Activated CD8-positive, alpha-beta T cell treated with anti-CD3 and anti-CD28 coated beads for 36 hours (primary cell): ENCODE data around the gene SKIL. TPM values are rescaled to one million over a fixed set of nuclear protein-coding genes. Genes with fewer than 3 reads are reported as not detected.

Source experiments
- ATAC-seq: fragments of 200-7000 bp; cut with Tn5 transposase; one replicate; pipeline ENCODE4 v1.10.0; 2021; ENCODE audit warnings: mild to moderate bottlenecking, moderate library complexity
- CTCF ChIA-PET: fragments of 350-600 bp; sonication (Branson Sonifier 250); formaldehyde crosslinking; loops from one replicate; lab custom pipeline; 2021; ENCODE audit warnings: antibody characterized with exemption; lab: Charles Lee
- POLR2A ChIA-PET: fragments of 350-600 bp; sonication (Branson Sonifier 250); formaldehyde crosslinking; loops from one replicate; lab custom pipeline; 2021; ENCODE audit warnings: antibody characterized with exemption; lab: Charles Lee
- DNase-seq: peaks from one replicate; pipeline ENCODE4 v3.0.0-alpha.2; 2020
- H3K27ac Mint-ChIP-seq: one replicate; pipeline ENCODE4 v1.8.0; 2021; ENCODE audit warnings: mild to moderate bottlenecking, mixed read lengths
- H3K27me3 Mint-ChIP-seq: one replicate; pipeline ENCODE4 v1.8.0; 2021; ENCODE audit warnings: mixed read lengths
- H3K36me3 Mint-ChIP-seq: one replicate; pipeline ENCODE4 v1.8.0; 2021; ENCODE audit warnings: low read depth, mixed read lengths
- H3K4me1 Mint-ChIP-seq: one replicate; pipeline ENCODE4 v1.8.0; 2021; ENCODE audit warnings: low read depth, mixed read lengths
- H3K4me3 Mint-ChIP-seq: one replicate; pipeline ENCODE4 v1.8.0; 2021; ENCODE audit warnings: mild to moderate bottlenecking, moderate library complexity, mixed read lengths
- H3K9me3 Mint-ChIP-seq: one replicate; pipeline ENCODE4 v1.8.0; 2021; ENCODE audit warnings: mixed read lengths
- intact Hi-C: fragments of 100-400 bp; cut with micrococcal nuclease; formaldehyde crosslinking; loops from one replicate; pipeline ENCODE4 v1.10.0; 2022
- microRNA-seq: library from miRNA; unstranded; fragments of <30 nt; microRNA quantifications from one replicate; pipeline ENCODE4 v1.2.0, GENCODE V29; 2022; ENCODE audit warnings: borderline microRNAs expressed, borderline replicate concordance
- total RNA-seq, 2 experiments: library from RNA; stranded (reverse); gene quantifications; one replicate each; pipeline ENCODE4 v1.2.3, GENCODE V29; 2021
- TF ChIP-seq, protein P1 (sequence below): fragments of 200-600 bp; IDR thresholded peaks from one replicate; pipeline ENCODE4 v1.8.0; 2022; ENCODE audit warnings: antibody characterized with exemption, mild to moderate bottlenecking

Gene SKIL
- total RNA-seq, 2 experiments from 2014 or later: 13.2 to 14.2 TPM

DNA sequence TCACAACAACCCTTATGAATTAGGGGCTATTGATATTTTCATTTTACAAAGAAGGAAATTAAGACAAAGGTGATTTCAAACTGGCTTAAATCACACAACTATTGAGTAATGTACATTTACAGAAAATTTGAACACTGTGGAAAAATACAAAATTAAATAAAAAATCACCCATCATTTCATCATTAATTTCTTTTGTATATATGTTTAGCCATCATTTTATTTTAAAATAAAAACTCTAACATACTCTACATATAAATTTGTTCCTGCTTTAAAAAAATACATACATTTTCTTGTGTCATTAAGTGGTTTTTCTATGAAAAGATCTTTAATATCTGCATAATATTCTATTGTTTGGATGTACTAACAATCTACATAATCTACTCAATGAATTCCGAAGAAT is 81.3 kb downstream of the SKIL start:
- H3K27ac Mint-ChIP-seq: no peak overlapping the region
- intact Hi-C loops: no loop called here
- no peaks in the 10 kb centered on the region for H3K36me3 Mint-ChIP-seq
- ChIA-PET CTCF (no interaction called here), POLR2A (no interaction called here)
- peaks cover 12% of the 10 kb centered on the region for H3K27me3 Mint-ChIP-seq
- ATAC-seq (no peak), DNase-seq (no peak)
- TF ChIP-seq, protein P1, sequence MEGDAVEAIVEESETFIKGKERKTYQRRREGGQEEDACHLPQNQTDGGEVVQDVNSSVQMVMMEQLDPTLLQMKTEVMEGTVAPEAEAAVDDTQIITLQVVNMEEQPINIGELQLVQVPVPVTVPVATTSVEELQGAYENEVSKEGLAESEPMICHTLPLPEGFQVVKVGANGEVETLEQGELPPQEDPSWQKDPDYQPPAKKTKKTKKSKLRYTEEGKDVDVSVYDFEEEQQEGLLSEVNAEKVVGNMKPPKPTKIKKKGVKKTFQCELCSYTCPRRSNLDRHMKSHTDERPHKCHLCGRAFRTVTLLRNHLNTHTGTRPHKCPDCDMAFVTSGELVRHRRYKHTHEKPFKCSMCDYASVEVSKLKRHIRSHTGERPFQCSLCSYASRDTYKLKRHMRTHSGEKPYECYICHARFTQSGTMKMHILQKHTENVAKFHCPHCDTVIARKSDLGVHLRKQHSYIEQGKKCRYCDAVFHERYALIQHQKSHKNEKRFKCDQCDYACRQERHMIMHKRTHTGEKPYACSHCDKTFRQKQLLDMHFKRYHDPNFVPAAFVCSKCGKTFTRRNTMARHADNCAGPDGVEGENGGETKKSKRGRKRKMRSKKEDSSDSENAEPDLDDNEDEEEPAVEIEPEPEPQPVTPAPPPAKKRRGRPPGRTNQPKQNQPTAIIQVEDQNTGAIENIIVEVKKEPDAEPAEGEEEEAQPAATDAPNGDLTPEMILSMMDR: no peak
- peaks cover 14% of the 10 kb centered on the region for H3K4me1 Mint-ChIP-seq
- H3K4me3 Mint-ChIP-seq: no peak overlapping the region
- H3K9me3 Mint-ChIP-seq: no peaks in the 10 kb centered on the region

DNA sequence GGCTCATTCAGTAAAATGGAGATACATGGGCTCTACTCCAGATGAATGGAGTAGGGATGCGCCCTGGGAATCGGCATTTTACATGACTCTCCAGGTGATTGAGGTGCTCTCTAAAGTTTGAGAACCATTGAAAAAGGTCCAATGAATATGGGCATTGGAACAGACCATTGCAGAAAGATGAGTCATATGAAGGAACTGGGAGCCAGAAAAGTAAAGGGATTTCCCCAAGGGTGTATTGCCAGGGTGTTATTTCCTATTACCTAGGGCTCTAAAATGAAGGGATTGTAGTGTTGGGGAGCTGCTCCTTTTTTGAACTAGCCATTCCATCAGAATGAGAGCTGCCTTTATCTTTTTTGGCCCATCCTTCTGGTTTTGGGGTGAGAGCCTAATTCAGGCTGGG is 82.8 kb downstream of the SKIL start:
- intact Hi-C loops: loop anchor here (10.0 kb wide), 1 partner anchor 134 kb away; no protein-coding TSS in a partner anchor
- H3K27ac Mint-ChIP-seq: no peak overlapping the region
- DNase-seq (no peak), ATAC-seq (no peak)
- peaks cover 12% of the 10 kb centered on the region for H3K27me3 Mint-ChIP-seq
- H3K4me1 Mint-ChIP-seq: peaks cover 14% of the 10 kb centered on the region
- no peak overlapping the region for H3K4me3 Mint-ChIP-seq
- ChIA-PET POLR2A (no interaction called here), CTCF (interaction anchor here (1.5 to 2.6 kb wide), 2 partner anchors 26 to 369 kb away, joined by 3 to 11 read pairs; no protein-coding TSS in a partner anchor)
- TF ChIP-seq, protein P1: no peak
- no peaks in the 10 kb centered on the region for H3K9me3 Mint-ChIP-seq
- no peaks in the 10 kb centered on the region for H3K36me3 Mint-ChIP-seq

DNA sequence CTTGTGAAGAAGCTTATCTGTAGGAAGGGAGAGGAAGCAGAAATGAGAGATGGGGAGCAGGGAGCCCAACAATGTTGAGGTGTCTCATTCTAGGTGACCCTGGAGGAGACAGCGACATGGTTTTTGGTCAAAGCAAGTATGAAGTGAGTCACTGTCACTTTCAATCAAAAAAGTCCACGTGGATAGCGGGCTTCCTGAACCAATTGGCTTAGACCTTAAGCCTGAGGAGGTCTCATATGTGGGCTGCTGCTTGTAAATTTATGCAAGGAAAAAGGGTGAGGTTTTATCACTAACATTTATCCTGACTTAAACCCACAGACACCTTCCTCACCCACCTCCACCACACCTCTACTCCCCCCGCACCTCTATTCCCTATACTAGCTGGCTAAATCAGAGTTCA is 83.9 kb downstream of the SKIL start:
- H3K27ac Mint-ChIP-seq: no peak overlapping the region
- intact Hi-C loops: loop anchor here (10.0 kb wide), 1 partner anchor 133 kb away; no protein-coding TSS in a partner anchor
- no peaks in the 10 kb centered on the region for H3K9me3 Mint-ChIP-seq
- DNase-seq: no peak
- H3K27me3 Mint-ChIP-seq: peaks cover 12% of the 10 kb centered on the region
- no peaks in the 10 kb centered on the region for H3K36me3 Mint-ChIP-seq
- TF ChIP-seq, protein P1: no peak
- CTCF ChIA-PET: interaction anchor here (1.5 to 2.6 kb wide), 2 partner anchors 28 to 368 kb away, joined by 3 to 11 read pairs; no protein-coding TSS in a partner anchor
- peak; percentile 51 for ATAC-seq
- no peak overlapping the region for H3K4me3 Mint-ChIP-seq
- POLR2A ChIA-PET: no interaction called here
- peaks cover 14% of the 10 kb centered on the region for H3K4me1 Mint-ChIP-seq

DNA sequence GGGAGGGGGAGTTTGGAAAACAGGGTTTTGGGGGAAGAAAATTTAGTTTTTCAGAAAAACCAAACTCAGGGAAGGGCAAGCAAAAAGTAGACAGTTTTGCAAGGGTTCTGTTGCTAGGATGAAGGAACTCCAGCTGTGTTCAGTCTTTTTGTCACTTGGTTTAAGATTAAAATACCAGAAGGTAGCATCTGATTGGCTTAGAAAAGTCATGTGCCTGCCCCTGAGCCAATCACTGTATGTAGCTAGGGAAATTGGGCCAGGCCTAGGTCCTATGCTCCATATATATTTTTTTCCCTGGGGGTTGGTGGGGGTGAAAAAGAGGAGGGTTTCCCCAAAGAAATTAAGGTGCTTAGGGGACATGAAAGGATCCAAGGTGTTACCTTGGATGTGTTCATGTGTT is 85.4 kb downstream of the SKIL start:
- CTCF ChIA-PET: interaction anchor here (1.3 kb wide), 1 partner anchor 29 kb away, joined by 4 read pairs; no protein-coding TSS in a partner anchor
- Mint-ChIP-seq H3K27ac (no peak overlapping the region), H3K27me3 (peaks cover 9% of the 10 kb centered on the region)

DNA sequence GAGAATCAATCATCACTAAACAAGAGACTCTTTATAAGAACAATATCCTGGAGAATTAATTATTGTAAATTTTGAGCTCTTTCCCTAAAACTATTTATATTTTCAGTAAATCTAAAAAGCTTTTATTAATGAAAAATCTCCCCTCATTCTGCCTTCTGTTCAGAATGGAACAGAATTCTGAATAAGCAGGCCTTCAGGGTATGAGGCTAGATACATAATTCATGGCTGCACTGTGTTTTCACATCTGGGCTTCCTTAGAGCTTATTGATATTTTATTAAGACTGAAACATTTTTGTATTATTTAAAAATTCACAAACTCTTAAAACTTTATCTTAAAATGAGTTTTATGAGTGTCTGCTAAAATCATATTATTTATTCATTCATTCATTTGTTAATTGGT is 85.9 kb downstream of the SKIL start:
- no peaks in the 10 kb centered on the region for H3K36me3 Mint-ChIP-seq
- TF ChIP-seq, protein P1: no peak
- H3K27ac Mint-ChIP-seq: no peak overlapping the region
- H3K27me3 Mint-ChIP-seq: peaks cover 8% of the 10 kb centered on the region
- intact Hi-C loops: loop anchor here (10.0 kb wide), 1 partner anchor 131 kb away; no protein-coding TSS in a partner anchor
- CTCF ChIA-PET: interaction anchor here (1.3 kb wide), 1 partner anchor 30 kb away, joined by 4 read pairs; no protein-coding TSS in a partner anchor
- H3K4me3 Mint-ChIP-seq: no peak overlapping the region
- H3K4me1 Mint-ChIP-seq: peaks cover 6% of the 10 kb centered on the region
- POLR2A ChIA-PET: no interaction called here
- DNase-seq (no peak), ATAC-seq (no peak)
- H3K9me3 Mint-ChIP-seq: no peaks in the 10 kb centered on the region

More for the DNA sequence above, 85.4 kb downstream of the SKIL start:
- ATAC-seq: no peak
- TF ChIP-seq, protein P1: no peak
- Mint-ChIP-seq H3K36me3 (no peaks in the 10 kb centered on the region), H3K4me1 (peaks cover 6% of the 10 kb centered on the region), H3K4me3 (no peak overlapping the region), H3K9me3 (no peaks in the 10 kb centered on the region)
- intact Hi-C loops: loop anchor here (10.0 kb wide), 1 partner anchor 132 kb away; no protein-coding TSS in a partner anchor
- no peak for DNase-seq
- POLR2A ChIA-PET: no interaction called here

Small RNA genes lying within 50 kb of the gene (microRNA-seq; reads per million reads assigned to microRNA genes)
- not detected for gene MIR6828

Other genes starting within 250 kb of the SKIL start
- gene PHC3, start 176.0 kb upstream of the SKIL start, total RNA-seq: 10 to 100 TPM; 50.1 to 53.0 TPM
- 10 to 100 TPM; 17.4 to 21.3 TPM for gene PRKCI, start 135.3 kb upstream of the SKIL start, total RNA-seq
- gene CLDN11, start 61.2 kb downstream of the SKIL start, total RNA-seq: not detected
- not detected for gene SLC7A14, start 228.4 kb downstream of the SKIL start, total RNA-seq